ENCODE results near the gene HTRA3.

Gene HTRA3

DNA sequence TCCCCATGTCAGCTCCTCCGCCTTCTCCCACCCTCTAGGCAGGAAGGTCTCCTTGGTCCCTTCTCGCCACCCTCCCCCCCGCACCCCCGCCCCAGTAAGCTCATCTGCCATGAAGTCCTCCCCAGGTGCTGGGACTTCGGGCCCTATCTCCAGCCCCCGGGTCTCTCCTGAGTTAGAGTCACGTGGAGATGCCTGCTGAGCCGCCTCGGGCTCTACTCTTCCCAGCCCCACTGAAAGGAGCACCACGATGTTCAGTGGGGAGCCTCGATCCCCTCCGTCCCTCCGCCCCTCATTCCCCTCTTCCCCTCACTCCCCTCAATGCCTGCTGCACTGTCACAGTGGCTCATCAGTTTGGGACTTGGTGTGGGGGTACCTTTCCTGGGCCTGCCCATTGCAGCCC, 3.9 kb downstream of the HTRA3 start:
- Histone ChIP-seq H3K9me3 (ENCODE audit: insufficient read depth, low read length) (no peaks in the 10 kb centered on the region), H3K9me2 (replicated peaks; ENCODE audit: insufficient read depth, low read length) (no peaks in the 10 kb centered on the region), H3K4me3 (ENCODE audit: insufficient read depth, low read length, poor library complexity, severe bottlenecking) (no peak overlapping the region), H3K36me3 (ENCODE audit: low read length) (no peaks in the 10 kb centered on the region), H2AFZ (ENCODE audit: low read depth, low read length, severe bottlenecking) (no peak overlapping the region), H4K20me1 (ENCODE audit: low read depth, low read length) (no peaks in the 10 kb centered on the region), H3F3A (ENCODE audit: insufficient read depth) (no peaks in the 10 kb centered on the region), H3K27ac (ENCODE audit: low read depth, low read length) (no peak overlapping the region), H3K79me2 (ENCODE audit: insufficient read depth, low read length) (no peaks in the 10 kb centered on the region), H3K9ac (ENCODE audit: low read length) (no peak overlapping the region), H3K27me3 (ENCODE audit: low read length) (no peaks in the 10 kb centered on the region), H3K4me2 (ENCODE audit: low read depth, low read length, poor library complexity, severe bottlenecking) (no peak overlapping the region)
- TF ChIP-seq EZH2phosphoT487 (conservative IDR thresholded peaks at IDR 0.05; ENCODE audit: low read length) = no peak
- TF ChIP-seq, protein P1, sequence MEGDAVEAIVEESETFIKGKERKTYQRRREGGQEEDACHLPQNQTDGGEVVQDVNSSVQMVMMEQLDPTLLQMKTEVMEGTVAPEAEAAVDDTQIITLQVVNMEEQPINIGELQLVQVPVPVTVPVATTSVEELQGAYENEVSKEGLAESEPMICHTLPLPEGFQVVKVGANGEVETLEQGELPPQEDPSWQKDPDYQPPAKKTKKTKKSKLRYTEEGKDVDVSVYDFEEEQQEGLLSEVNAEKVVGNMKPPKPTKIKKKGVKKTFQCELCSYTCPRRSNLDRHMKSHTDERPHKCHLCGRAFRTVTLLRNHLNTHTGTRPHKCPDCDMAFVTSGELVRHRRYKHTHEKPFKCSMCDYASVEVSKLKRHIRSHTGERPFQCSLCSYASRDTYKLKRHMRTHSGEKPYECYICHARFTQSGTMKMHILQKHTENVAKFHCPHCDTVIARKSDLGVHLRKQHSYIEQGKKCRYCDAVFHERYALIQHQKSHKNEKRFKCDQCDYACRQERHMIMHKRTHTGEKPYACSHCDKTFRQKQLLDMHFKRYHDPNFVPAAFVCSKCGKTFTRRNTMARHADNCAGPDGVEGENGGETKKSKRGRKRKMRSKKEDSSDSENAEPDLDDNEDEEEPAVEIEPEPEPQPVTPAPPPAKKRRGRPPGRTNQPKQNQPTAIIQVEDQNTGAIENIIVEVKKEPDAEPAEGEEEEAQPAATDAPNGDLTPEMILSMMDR (IDR thresholded peaks at IDR 0.05; ENCODE audit: insufficient read depth, low read length, poor library complexity, severe bottlenecking) = no peak

DNA sequence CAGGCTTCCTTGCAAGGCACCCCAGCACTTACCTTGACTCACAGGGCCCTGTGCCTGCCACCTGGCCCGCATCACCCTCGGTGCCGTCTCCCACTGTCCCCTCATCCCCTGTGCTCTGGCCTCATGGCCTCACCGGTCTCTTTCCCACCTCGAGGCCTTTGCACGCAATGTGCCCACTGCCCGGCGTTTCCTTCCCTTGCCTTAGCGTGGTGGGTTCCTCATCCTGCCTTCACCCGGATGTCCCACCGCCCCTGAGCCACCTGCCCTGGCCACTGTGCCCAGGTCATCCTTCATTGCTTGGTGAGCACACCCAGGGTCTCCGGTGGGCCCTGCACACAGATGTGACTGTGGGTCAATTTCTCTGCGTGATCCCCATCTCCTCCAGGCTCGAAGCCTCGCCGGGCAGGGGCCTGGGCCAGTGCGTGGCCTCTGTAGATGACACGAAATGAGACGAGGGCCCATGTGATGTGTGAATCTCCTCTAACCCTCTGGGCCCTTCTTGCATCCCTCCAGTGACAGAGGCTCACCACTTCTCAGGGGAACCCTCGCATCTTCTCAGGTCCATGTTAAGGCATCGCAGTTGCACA, 4.6 kb downstream of the HTRA3 start:
- Histone ChIP-seq H3K79me2 (ENCODE audit: insufficient read depth, low read length) (no peaks in the 10 kb centered on the region), H3K36me3 (ENCODE audit: low read length) (no peaks in the 10 kb centered on the region), H3K9me2 (replicated peaks; ENCODE audit: insufficient read depth, low read length) (no peaks in the 10 kb centered on the region), H3K9ac (ENCODE audit: low read length) (no peak overlapping the region), H3K9me3 (ENCODE audit: insufficient read depth, low read length) (no peaks in the 10 kb centered on the region), H3F3A (ENCODE audit: insufficient read depth) (no peaks in the 10 kb centered on the region), H3K27me3 (ENCODE audit: low read length) (no peaks in the 10 kb centered on the region), H3K27ac (ENCODE audit: low read depth, low read length) (no peak overlapping the region), H2AFZ (ENCODE audit: low read depth, low read length, severe bottlenecking) (no peak overlapping the region), H3K4me2 (ENCODE audit: low read depth, low read length, poor library complexity, severe bottlenecking) (no peak overlapping the region), H3K4me3 (ENCODE audit: insufficient read depth, low read length, poor library complexity, severe bottlenecking) (no peak overlapping the region), H4K20me1 (ENCODE audit: low read depth, low read length) (no peaks in the 10 kb centered on the region)
- TF ChIP-seq, protein P1 (IDR thresholded peaks at IDR 0.05; ENCODE audit: insufficient read depth, low read length, poor library complexity, severe bottlenecking) = no peak
- TF ChIP-seq EZH2phosphoT487 (conservative IDR thresholded peaks at IDR 0.05; ENCODE audit: low read length) = no peak

DNA sequence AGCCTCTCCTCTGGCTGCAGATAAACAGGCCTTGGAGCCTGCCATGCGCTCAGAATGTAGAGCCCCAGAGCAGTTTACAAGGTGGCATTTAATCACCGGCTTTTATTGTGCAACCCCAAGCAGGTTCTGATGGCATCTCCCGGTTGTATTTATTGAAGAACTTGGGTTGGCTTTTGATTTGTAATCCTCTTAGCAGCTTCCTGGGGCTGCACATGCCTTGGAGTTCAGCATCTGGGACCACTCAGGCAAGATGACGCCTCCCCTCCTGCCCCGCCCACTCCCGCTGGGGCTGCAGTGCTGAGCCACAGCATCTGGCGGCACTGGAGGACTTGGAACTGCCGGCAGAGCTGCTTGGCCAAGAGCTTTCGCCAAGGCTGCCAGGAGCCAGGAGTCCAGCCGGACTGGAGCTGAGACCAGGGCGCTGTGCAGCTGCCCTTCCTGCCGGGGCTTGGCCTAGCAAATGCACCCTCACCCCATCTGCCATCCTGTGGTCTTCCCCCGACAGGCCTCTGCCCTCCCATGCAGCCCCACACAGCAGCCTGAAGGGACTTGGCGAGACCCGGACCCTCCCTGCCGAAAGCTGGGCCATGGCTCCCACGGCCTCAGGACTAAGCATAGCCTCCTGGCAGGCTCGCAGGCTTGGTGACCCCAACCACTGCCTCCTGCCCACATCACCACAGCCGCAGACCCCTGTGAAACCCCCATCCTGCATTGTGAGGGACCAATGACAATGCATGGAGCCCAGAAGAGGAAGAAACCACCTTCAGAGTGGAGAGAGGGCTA, 5.4 kb downstream of the HTRA3 start:
- H3K9ac ChIP-seq (ENCODE audit: low read length) = no peak overlapping the region
- no peaks in the 10 kb centered on the region for H3K27me3 ChIP-seq (ENCODE audit: low read length)
- H3F3A ChIP-seq (ENCODE audit: insufficient read depth) = no peaks in the 10 kb centered on the region
- H3K4me2 ChIP-seq (ENCODE audit: low read depth, low read length, poor library complexity, severe bottlenecking) = no peak overlapping the region
- H3K4me3 ChIP-seq (ENCODE audit: insufficient read depth, low read length, poor library complexity, severe bottlenecking) = no peak overlapping the region
- no peaks in the 10 kb centered on the region for H3K36me3 ChIP-seq (ENCODE audit: low read length)
- H3K9me3 ChIP-seq (ENCODE audit: insufficient read depth, low read length) = no peaks in the 10 kb centered on the region
- H3K9me2 ChIP-seq (replicated peaks; ENCODE audit: insufficient read depth, low read length) = no peaks in the 10 kb centered on the region
- no peaks in the 10 kb centered on the region for H3K79me2 ChIP-seq (ENCODE audit: insufficient read depth, low read length)
- H4K20me1 ChIP-seq (ENCODE audit: low read depth, low read length) = no peaks in the 10 kb centered on the region
- H3K27ac ChIP-seq (ENCODE audit: low read depth, low read length) = no peak overlapping the region
- no peak for TF ChIP-seq EZH2phosphoT487 (conservative IDR thresholded peaks at IDR 0.05; ENCODE audit: low read length)
- TF ChIP-seq, protein P1 (IDR thresholded peaks at IDR 0.05; ENCODE audit: insufficient read depth, low read length, poor library complexity, severe bottlenecking) = no peak
- H2AFZ ChIP-seq (ENCODE audit: low read depth, low read length, severe bottlenecking) = no peak overlapping the region

Measured in SU-DHL-6 (cell line).